Upper lobe of right lung (tissue), 1 donor: Measurements from ENCODE around the gene H2BK1. TPM values are rescaled to one million over a fixed set of nuclear protein-coding genes. Genes with fewer than 3 reads are reported as not detected.

Experiments used
- ATAC-seq: fragments of 200-7000 bp; cut with Tn5 transposase; one replicate; pipeline ENCODE4 v1.9.1; 2020; ENCODE audit warnings: mild to moderate bottlenecking, moderate library complexity
- DNase-seq: peaks from one replicate; pipeline ENCODE4 v3.0.0-alpha.2; 2020
- H3K27ac ChIP-seq: fragments of 200-600 bp; one replicate; pipeline ENCODE4 v1.8.0; 2022
- H3K27me3 ChIP-seq: fragments of 200-600 bp; one replicate; pipeline ENCODE4 v1.8.0; 2022; ENCODE audit warnings: mild to moderate bottlenecking
- H3K36me3 ChIP-seq: fragments of 200-600 bp; one replicate; pipeline ENCODE4 v1.8.0; 2022
- H3K4me1 ChIP-seq: fragments of 200-600 bp; one replicate; pipeline ENCODE4 v1.8.0; 2022
- H3K4me3 ChIP-seq: fragments of 200-600 bp; one replicate; pipeline ENCODE4 v1.8.0; 2022; ENCODE audit warnings: mild to moderate bottlenecking
- H3K9me3 ChIP-seq: fragments of 200-600 bp; one replicate; pipeline ENCODE4 v1.8.0; 2022
- intact Hi-C: fragments of 100-400 bp; cut with DNase I; formaldehyde crosslinking; loops from one replicate; pipeline ENCODE4 v1.11.0; 2022
- total RNA-seq: library from RNA; stranded (reverse); fragmentation: NEBNext Ultra II Directional; extraction: Animal tissue kit (Norgen Biotek cat#: 25700); gene quantifications from one replicate; pipeline ENCODE4 v1.2.1, GENCODE V29; 2021
- TF ChIP-seq, protein P1 (sequence below): fragments of 200-600 bp; IDR thresholded peaks from one replicate; pipeline ENCODE4 v1.8.0; 2022; ENCODE audit warnings: antibody characterized with exemption
- donor health status: DM: no; HTN: yes; CAD: no; lungs with severe emphysema.

The H2BK1 gene
- total RNA-seq, 1 donor from 2014 or later = not detected

DNA sequence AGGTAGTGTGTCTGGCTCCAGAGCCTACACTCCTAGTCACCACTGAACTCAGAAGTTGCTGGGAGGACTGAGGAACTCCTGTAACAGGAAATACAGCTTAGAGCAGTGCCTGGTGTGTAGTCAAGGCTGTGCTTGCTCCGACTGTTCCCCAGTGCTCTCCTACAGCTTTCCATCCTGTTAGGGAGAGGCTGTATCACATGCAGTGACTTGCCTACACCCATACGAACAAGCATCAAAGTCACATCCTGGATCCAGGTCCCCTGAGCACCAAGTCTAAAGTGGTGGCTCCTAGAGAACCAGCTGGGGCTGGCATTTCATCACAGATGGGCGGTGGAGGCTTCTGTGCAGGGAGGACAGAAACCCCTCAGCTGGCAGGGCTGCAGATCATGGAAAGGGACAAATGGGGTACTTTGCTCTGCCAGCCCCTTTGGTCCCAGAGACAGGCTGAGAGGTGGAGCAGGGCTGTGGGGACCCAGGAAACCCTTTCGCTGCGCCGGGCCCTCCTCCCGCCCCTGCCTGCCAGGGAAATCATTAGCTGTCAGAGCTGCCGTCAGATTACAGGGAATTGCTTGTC lies 30.9 kb downstream of the H2BK1 start:
- peaks cover 20% of the 10 kb centered on the region for H3K27me3 ChIP-seq
- intact Hi-C loops = no loop called here
- no peaks in the 10 kb centered on the region for H3K9me3 ChIP-seq
- H3K4me3 ChIP-seq = no peak overlapping the region
- no peaks in the 10 kb centered on the region for H3K4me1 ChIP-seq
- no peak for ATAC-seq
- TF ChIP-seq, protein P1, sequence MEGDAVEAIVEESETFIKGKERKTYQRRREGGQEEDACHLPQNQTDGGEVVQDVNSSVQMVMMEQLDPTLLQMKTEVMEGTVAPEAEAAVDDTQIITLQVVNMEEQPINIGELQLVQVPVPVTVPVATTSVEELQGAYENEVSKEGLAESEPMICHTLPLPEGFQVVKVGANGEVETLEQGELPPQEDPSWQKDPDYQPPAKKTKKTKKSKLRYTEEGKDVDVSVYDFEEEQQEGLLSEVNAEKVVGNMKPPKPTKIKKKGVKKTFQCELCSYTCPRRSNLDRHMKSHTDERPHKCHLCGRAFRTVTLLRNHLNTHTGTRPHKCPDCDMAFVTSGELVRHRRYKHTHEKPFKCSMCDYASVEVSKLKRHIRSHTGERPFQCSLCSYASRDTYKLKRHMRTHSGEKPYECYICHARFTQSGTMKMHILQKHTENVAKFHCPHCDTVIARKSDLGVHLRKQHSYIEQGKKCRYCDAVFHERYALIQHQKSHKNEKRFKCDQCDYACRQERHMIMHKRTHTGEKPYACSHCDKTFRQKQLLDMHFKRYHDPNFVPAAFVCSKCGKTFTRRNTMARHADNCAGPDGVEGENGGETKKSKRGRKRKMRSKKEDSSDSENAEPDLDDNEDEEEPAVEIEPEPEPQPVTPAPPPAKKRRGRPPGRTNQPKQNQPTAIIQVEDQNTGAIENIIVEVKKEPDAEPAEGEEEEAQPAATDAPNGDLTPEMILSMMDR = no peak
- no peak overlapping the region for H3K27ac ChIP-seq
- H3K36me3 ChIP-seq = no peaks in the 10 kb centered on the region
- DNase-seq = no peak

DNA sequence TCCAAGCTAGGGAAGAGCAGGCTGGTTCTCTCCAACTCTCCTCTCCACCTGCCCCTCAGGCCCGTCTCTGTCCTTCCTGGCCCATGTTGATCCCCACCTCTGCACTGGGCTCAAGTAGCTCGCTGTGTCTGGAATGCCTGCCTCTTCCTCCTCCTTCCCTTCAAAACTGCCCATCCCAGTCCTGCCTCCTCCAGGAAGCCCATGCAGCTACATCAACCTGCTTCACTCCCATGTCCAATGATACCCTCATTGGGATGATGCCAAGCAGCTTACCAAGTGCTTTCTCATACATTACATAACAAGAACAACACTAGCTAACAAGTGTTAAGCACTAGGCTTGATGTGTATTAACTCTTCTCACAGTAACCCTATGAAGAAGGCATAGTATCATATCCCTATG lies 31.5 kb downstream of the H2BK1 start:
- H3K9me3 ChIP-seq = no peaks in the 10 kb centered on the region
- H3K36me3 ChIP-seq = no peaks in the 10 kb centered on the region
- intact Hi-C loops = no loop called here
- H3K27ac ChIP-seq = no peak overlapping the region
- H3K27me3 ChIP-seq = peaks cover 20% of the 10 kb centered on the region
- H3K4me1 ChIP-seq = no peaks in the 10 kb centered on the region
- DNase-seq = no peak
- TF ChIP-seq, protein P1 = no peak
- ATAC-seq = no peak
- H3K4me3 ChIP-seq = no peak overlapping the region

DNA sequence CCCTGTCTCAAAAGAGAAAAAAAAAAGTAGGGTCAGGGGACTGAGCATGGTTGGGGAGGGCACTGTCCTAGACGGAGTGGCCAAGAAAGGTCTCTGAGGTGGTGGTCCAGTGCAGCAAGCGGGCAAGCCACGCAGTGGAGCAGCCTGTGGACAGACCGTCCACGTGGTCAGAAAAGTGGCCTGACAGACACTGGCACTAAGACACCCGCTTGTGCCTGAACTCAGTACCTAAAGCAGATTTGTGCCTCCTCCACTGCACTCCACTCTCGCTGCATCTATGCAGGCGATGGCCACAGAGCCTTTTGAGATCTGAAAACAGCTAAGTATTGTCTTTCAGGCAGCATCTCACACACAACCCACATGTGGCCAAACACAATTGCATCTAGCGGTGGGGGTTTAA lies 32.1 kb downstream of the H2BK1 start:
- H3K9me3 ChIP-seq = no peaks in the 10 kb centered on the region
- intact Hi-C loops = no loop called here
- peaks cover 20% of the 10 kb centered on the region for H3K27me3 ChIP-seq
- TF ChIP-seq, protein P1 = no peak
- H3K4me3 ChIP-seq = no peak overlapping the region
- no peak overlapping the region for H3K27ac ChIP-seq
- H3K4me1 ChIP-seq = no peaks in the 10 kb centered on the region
- ATAC-seq (no peak), DNase-seq (peak; percentile 32)
- no peaks in the 10 kb centered on the region for H3K36me3 ChIP-seq

DNA sequence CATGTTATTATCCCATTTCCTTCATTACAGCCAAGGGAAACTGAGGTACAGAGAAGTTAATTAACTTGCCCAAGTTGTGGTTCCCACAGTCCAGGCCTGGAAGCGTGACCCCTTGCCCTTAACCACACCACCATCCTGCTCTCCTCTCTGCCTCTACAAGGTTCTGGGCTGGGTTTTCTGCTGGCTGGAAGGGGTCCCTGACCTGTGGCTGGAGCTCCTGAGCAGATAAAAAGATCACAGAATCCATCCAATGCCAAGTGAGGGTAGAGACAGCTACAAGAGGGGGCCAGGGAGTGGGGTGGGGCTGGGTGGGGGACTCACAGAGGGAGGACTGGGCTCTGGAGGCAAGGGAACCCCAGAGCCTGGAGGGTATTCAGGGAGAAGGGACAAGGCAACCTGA lies 33.0 kb downstream of the H2BK1 start:
- H3K4me1 ChIP-seq = no peaks in the 10 kb centered on the region

DNA sequence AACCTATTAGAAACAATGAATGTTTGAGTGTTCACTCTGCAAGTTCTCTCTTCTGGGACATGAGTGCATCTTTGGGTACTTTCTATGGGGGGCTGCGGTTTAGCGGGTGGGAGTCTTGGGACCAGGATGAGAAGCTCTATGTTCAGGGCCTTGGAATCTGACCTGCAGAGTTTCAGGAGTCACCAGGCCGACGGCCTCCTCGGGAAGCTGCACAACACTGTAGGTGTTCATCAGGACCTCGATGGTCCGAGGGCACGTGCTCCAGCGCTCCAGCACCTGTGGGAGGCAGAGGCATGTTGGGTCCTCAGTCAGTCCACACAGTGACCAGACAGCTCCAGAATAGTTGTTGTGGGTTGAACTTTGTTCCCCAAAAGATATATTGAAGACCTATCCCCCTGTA lies 33.9 kb downstream of the H2BK1 start:
- ATAC-seq = no peak
- peaks cover 31% of the 10 kb centered on the region for H3K27me3 ChIP-seq
- TF ChIP-seq, protein P1 = no peak
- H3K9me3 ChIP-seq = no peaks in the 10 kb centered on the region
- intact Hi-C loops = no loop called here
- H3K4me3 ChIP-seq = no peak overlapping the region
- no peak overlapping the region for H3K27ac ChIP-seq
- H3K36me3 ChIP-seq = no peaks in the 10 kb centered on the region
- H3K4me1 ChIP-seq = no peaks in the 10 kb centered on the region
- no peak for DNase-seq

More for the DNA sequence above, 33.0 kb downstream of the H2BK1 start:
- no peak for DNase-seq
- TF ChIP-seq, protein P1 = no peak
- H3K4me3 ChIP-seq = no peak overlapping the region
- no peaks in the 10 kb centered on the region for H3K36me3 ChIP-seq
- no peak for ATAC-seq
- H3K27ac ChIP-seq = no peak overlapping the region
- intact Hi-C loops = no loop called here
- H3K9me3 ChIP-seq = no peaks in the 10 kb centered on the region
- H3K27me3 ChIP-seq = peaks cover 26% of the 10 kb centered on the region

DNA sequence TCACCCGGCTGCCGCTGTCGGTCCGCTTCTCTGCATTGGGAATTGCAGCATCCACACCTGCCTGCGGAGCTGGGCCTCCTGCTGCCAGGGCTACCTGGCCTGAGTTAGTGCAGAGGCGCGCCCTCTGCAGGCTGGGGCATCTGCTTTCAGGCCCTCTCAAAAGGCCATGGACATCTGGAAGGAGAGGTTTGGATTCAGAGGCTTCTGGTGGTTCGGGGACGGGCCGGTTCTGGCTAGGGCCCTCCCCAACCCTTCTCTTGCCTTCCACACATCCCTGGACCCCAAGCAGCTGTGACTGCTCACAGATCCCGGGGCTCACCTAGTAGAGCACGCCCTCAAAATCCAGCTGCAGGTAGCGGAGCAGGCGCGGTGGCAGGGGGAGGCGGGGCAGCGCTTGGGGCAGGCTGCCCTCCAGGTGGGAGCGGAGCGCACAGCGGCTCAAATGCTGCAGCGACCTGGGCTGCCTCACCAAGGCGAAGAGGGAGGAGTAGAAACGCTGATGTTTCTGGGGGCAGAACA lies 34.4 kb downstream of the H2BK1 start:
- Histone ChIP-seq H3K36me3 (no peaks in the 10 kb centered on the region), H3K4me1 (no peaks in the 10 kb centered on the region), H3K4me3 (no peak overlapping the region), H3K27ac (no peak overlapping the region), H3K9me3 (no peaks in the 10 kb centered on the region), H3K27me3 (peaks cover 31% of the 10 kb centered on the region)
- no peak for ATAC-seq
- DNase-seq = no peak
- TF ChIP-seq, protein P1 = no peak
- intact Hi-C loops = no loop called here
